ENCODE results near the gene STK32B. TPM values are rescaled to one million over a fixed set of nuclear protein-coding genes. Genes with fewer than 3 reads are reported as not detected.

STK32B gene
- total and polyA plus RNA-seq, 2 donors (not counting 3 experiments of a cell fraction or from before 2014, with no cell fraction given): 5.6 to 7.8 TPM

- Histone ChIP-seq H3K79me2 (ENCODE audit: control insufficient read depth, insufficient read depth, low read length) (no peaks in the 10 kb centered on the region), H3K36me3 (ENCODE audit: control insufficient read depth in 2 of 2, extremely low read depth in 1 of 2, insufficient read depth in 2 of 2, low read length in 2 of 2) (no peaks in the 10 kb centered on the region), H3K9ac (replicated peaks; ENCODE audit: extremely low read depth, insufficient read depth, low read length) (no peak overlapping the region), H3K4me1 (ENCODE audit: control insufficient read depth, extremely low read depth, insufficient read depth, low read length) (no peaks in the 10 kb centered on the region), H3K9me3 (replicated peaks; ENCODE audit: control insufficient read depth, insufficient read depth, low read length) (no peaks in the 10 kb centered on the region), H3K27me3 (ENCODE audit: control insufficient read depth in 2 of 2, insufficient read depth in 2 of 2, low read length in 2 of 2) (no peaks in the 10 kb centered on the region), H3K4me2 (ENCODE audit: insufficient read depth, low read length) (no peak overlapping the region), H3K9me1 (replicated peaks; ENCODE audit: control insufficient read depth, extremely low read depth, insufficient read depth, low read length) (no peaks in the 10 kb centered on the region), H3K4me3 (replicated peaks in 1 of 3; ENCODE audit: insufficient read depth in 1 of 3, low read depth in 1 of 3, low read length in 3 of 3) (no peak overlapping the region), H3K27ac (ENCODE audit: insufficient read depth, low read depth, low read length) (no peak overlapping the region), H2AFZ (ENCODE audit: low read depth, low read length) (no peak overlapping the region), H4K20me1 (replicated peaks; ENCODE audit: control insufficient read depth, extremely low read depth, insufficient read depth, low read length) (no peaks in the 10 kb centered on the region)
- dilution Hi-C loops (cut with MboI; ENCODE audit: extremely low pct_ligation_motif_present, low sequenced_read_pairs): no loop called here
- TF ChIP-seq POLR2AphosphoS5 (IDR thresholded peaks at IDR 0.05; ENCODE audit: insufficient read depth, low read depth, low read length): no peak
- no peak for TF ChIP-seq GATA2 (IDR thresholded peaks at IDR 0.05; ENCODE audit: insufficient read depth, insufficient read length, low read depth, low read length)
- TF ChIP-seq MAX (IDR thresholded peaks at IDR 0.05; ENCODE audit: insufficient read depth, insufficient read length): no peak
- no peak for TF ChIP-seq MYC (IDR thresholded peaks at IDR 0.05; ENCODE audit: low read depth, low read length)
- no peak for TF ChIP-seq EZH2 (IDR thresholded peaks at IDR 0.05; ENCODE audit: borderline replicate concordance, low read depth, low read length, severe bottlenecking)
- no peak for TF ChIP-seq JUN (IDR thresholded peaks at IDR 0.05; ENCODE audit: borderline replicate concordance, insufficient read depth, insufficient read length, low read depth)
- no peak for TF ChIP-seq CTCF (IDR thresholded peaks at IDR 0.05; ENCODE audit: extremely low read depth in 1 of 2, insufficient read depth in 1 of 2, low read depth in 1 of 2, low read length in 2 of 2)
- no peak for TF ChIP-seq FOS (IDR thresholded peaks at IDR 0.05; ENCODE audit: borderline replicate concordance, insufficient read depth, low read length)
- no peak for TF ChIP-seq POLR2A (IDR thresholded peaks at IDR 0.05; ENCODE audit: low read depth, low read length)
- intact Hi-C loops (cut with micrococcal nuclease): no loop called here
- ChIA-PET CTCF (no interaction called here), POLR2A (no interaction called here)
- FAIRE-seq (no peak), DNase-seq (ENCODE audit: low read depth, low spot score) (no peak)
- no TSS peak for BruUV-seq (replicated peaks)
Measured at GRCh38 chr4:5218376-5219069, 167.2 kb downstream of the STK32B start.

Measured in endothelial cell of umbilical vein (primary cell).